Suprapubic skin (tissue), 4 donors: ENCODE data around the gene LSM4.

Source experiments
- CTCF ChIP-seq, 2 donors: fragments of 200-600 bp in 1 of 2; fragments of 450-650 bp in 1 of 2; sonication (generic) in 1 of 2; IDR thresholded peaks; one replicate each; pipeline ENCODE4 v1.5.1; 2016 to 2019; ENCODE audit warnings: antibody characterized with exemption in 2 of 2, mild to moderate bottlenecking in 1 of 2, moderate library complexity in 1 of 2
- EP300 ChIP-seq: sonication (generic); formaldehyde crosslinking; IDR thresholded peaks from one replicate; pipeline ENCODE4 v1.6.1; 2017; ENCODE audit warnings: antibody characterized with exemption
- POLR2A ChIP-seq, 2 donors: fragments of 450-650 bp; IDR thresholded peaks; one replicate each; pipeline ENCODE4 v1.6.1; 2017; ENCODE audit warnings: antibody characterized with exemption in 2 of 2, mild to moderate bottlenecking in 2 of 2, moderate library complexity in 2 of 2
- POLR2AphosphoS5 ChIP-seq, 3 donors: sonication (generic); formaldehyde crosslinking; IDR thresholded peaks; one replicate each; pipeline ENCODE4 v1.6.1; 2017; ENCODE audit warnings: antibody characterized with exemption in 3 of 3

GRCh38 chr19:18320865-18321733 is 1.8 kb downstream of the LSM4 start:
- TF ChIP-seq CTCF (IDR thresholded peaks at IDR 0.05) (no peak), POLR2A (IDR thresholded peaks at IDR 0.05) (no peak), POLR2AphosphoS5 (IDR thresholded peaks at IDR 0.05) (no peak), EP300 (no peak)
